Activated B cell treated with CpG ODN at 0.5 μM for 24 hours (primary cell): ENCODE measurements around the gene BHLHE23. TPM values are rescaled to one million over a fixed set of nuclear protein-coding genes. Genes with fewer than 3 reads are reported as not detected.

ENCODE experiments used
- ATAC-seq: fragments of 200-7000 bp; cut with Tn5 transposase; one replicate; pipeline ENCODE4 v1.10.0; 2021; ENCODE audit warnings: low read depth, mild to moderate bottlenecking, moderate library complexity
- CTCF ChIA-PET: fragments of 350-600 bp; sonication (Branson Sonifier 250); formaldehyde crosslinking; loops from one replicate; lab custom pipeline; 2021; ENCODE audit warnings: antibody characterized with exemption; lab: Charles Lee
- POLR2A ChIA-PET: fragments of 350-600 bp; sonication (Branson Sonifier 250); formaldehyde crosslinking; loops from one replicate; lab custom pipeline; 2021; ENCODE audit warnings: antibody characterized with exemption; lab: Charles Lee
- DNase-seq: peaks from one replicate; pipeline ENCODE4 v3.0.0; 2022
- H3K27ac Mint-ChIP-seq: one replicate; pipeline ENCODE4 v1.8.0; 2020; ENCODE audit warnings: mixed read lengths
- H3K27me3 Mint-ChIP-seq: one replicate; pipeline ENCODE4 v1.8.0; 2021; ENCODE audit warnings: mixed read lengths
- H3K36me3 Mint-ChIP-seq: one replicate; pipeline ENCODE4 v1.8.0; 2021; ENCODE audit warnings: low read depth, mixed read lengths
- H3K4me1 Mint-ChIP-seq: one replicate; pipeline ENCODE4 v1.8.0; 2021; ENCODE audit warnings: mixed read lengths
- H3K4me3 Mint-ChIP-seq: one replicate; pipeline ENCODE4 v1.8.0; 2020; ENCODE audit warnings: mild to moderate bottlenecking, mixed read lengths
- H3K9me3 Mint-ChIP-seq: one replicate; pipeline ENCODE4 v1.8.0; 2020; ENCODE audit warnings: mixed read lengths
- intact Hi-C: fragments of 100-400 bp; cut with micrococcal nuclease; formaldehyde crosslinking; loops from one replicate; pipeline ENCODE4 v1.15.1; 2024
- total RNA-seq: library from RNA; stranded (reverse); gene quantifications from 2 replicates; pipeline ENCODE4 v1.2.3, GENCODE V29; 2022
- TF ChIP-seq, protein P1 (sequence below): fragments of 200-600 bp; IDR thresholded peaks from one replicate; pipeline ENCODE4 v1.8.0; 2022; ENCODE audit warnings: antibody characterized with exemption, mild to moderate bottlenecking

Gene BHLHE23
- total RNA-seq, 1 donor from 2014 or later = not detected

GRCh38 chr20:63032026-63032800 lies 25.4 kb upstream of the BHLHE23 start:
- no peak overlapping the region for H3K27ac Mint-ChIP-seq
- H3K9me3 Mint-ChIP-seq = no peaks in the 10 kb centered on the region
- H3K36me3 Mint-ChIP-seq = no peaks in the 10 kb centered on the region
- ATAC-seq (no peak), DNase-seq (no peak)
- TF ChIP-seq, protein P1, sequence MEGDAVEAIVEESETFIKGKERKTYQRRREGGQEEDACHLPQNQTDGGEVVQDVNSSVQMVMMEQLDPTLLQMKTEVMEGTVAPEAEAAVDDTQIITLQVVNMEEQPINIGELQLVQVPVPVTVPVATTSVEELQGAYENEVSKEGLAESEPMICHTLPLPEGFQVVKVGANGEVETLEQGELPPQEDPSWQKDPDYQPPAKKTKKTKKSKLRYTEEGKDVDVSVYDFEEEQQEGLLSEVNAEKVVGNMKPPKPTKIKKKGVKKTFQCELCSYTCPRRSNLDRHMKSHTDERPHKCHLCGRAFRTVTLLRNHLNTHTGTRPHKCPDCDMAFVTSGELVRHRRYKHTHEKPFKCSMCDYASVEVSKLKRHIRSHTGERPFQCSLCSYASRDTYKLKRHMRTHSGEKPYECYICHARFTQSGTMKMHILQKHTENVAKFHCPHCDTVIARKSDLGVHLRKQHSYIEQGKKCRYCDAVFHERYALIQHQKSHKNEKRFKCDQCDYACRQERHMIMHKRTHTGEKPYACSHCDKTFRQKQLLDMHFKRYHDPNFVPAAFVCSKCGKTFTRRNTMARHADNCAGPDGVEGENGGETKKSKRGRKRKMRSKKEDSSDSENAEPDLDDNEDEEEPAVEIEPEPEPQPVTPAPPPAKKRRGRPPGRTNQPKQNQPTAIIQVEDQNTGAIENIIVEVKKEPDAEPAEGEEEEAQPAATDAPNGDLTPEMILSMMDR = no peak
- intact Hi-C loops = no loop called here
- ChIA-PET CTCF (no interaction called here), POLR2A (no interaction called here)
- no peak overlapping the region for H3K4me3 Mint-ChIP-seq
- H3K27me3 Mint-ChIP-seq = peaks cover 28% of the 10 kb centered on the region
- peaks cover 18% of the 10 kb centered on the region for H3K4me1 Mint-ChIP-seq

- TF ChIP-seq, protein P1 = no peak
- no peak overlapping the region for H3K27ac Mint-ChIP-seq
- DNase-seq = no peak
- no peak overlapping the region for H3K4me3 Mint-ChIP-seq
- no peaks in the 10 kb centered on the region for H3K9me3 Mint-ChIP-seq
- no peaks in the 10 kb centered on the region for H3K36me3 Mint-ChIP-seq
- intact Hi-C loops = no loop called here
- H3K4me1 Mint-ChIP-seq = peaks cover 18% of the 10 kb centered on the region
- ChIA-PET CTCF (no interaction called here), POLR2A (no interaction called here)
- peaks cover 25% of the 10 kb centered on the region for H3K27me3 Mint-ChIP-seq
- no peak for ATAC-seq
Measured at GRCh38 chr20:63031251-63032014, 24.7 kb upstream of the BHLHE23 start.

DNA sequence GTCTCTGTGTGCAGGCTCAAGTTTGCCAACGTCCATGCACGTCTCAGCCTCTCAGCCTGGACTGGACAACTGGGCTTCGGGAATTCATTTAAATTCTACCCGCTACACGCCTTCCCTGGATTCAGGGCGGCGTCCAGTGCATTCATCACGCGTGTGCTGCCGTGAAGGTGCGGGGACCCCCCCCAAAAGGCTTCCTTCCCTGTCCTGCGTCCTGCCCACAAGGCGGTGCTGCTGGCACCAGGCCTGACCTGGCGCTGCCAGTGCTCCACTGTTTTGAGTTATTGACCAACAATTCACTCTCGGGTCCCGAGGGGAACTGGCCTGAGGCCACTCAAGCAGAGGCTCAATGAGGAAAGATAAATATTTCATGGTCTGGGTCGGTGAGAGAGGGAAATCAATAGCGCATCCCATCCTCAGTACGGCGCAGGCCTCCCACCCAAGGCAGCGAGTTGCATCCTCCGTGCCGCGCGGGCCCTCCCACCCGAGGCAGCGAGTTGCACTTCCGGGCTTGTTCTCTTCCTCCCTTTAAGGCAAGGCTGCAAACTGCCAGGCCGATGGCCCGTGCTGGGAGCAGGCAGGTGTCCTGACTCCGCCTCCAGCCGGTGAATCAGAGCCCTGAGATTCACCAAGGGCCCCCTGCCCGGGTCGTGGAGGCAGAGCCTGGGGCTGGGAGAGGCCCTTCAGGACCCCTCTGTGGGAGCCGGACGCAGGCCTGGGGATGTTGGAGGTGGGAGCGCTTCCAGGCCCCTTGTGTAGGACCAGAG lies 22.8 kb upstream of the BHLHE23 start:
- Mint-ChIP-seq H3K4me1 (peaks cover 18% of the 10 kb centered on the region), H3K27ac (no peak overlapping the region), H3K4me3 (no peak overlapping the region), H3K9me3 (no peaks in the 10 kb centered on the region), H3K27me3 (peaks cover 35% of the 10 kb centered on the region), H3K36me3 (no peaks in the 10 kb centered on the region)
- ATAC-seq (no peak), DNase-seq (no peak)
- ChIA-PET CTCF (no interaction called here), POLR2A (no interaction called here)
- TF ChIP-seq, protein P1 = no peak
- intact Hi-C loops = no loop called here

DNA sequence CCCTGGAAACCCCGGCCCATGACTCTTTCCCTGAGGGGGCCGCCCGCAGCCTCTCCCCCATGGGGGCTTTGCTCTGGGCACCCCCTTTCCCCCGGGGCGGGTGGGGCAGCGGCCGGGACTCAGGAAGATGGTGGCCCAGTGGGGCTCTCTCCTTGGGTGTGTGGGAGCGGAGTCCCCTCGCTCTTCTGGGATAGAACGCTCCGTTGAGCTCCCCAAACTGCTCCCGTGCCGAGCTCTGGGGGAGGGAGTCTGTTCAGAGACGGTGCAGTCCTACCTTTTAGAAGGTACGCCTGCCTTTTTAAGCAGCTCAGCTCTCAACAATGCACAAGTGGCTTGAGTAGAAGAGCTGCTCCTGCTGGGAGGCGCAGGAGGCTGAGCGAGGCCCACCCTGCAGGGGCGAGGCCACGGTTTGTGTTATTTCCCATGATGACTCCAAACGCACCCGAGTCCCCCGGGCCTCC lies 21.7 kb upstream of the BHLHE23 start:
- POLR2A ChIA-PET = no interaction called here
- peaks cover 37% of the 10 kb centered on the region for H3K27me3 Mint-ChIP-seq
- ATAC-seq (no peak), DNase-seq (no peak)
- H3K4me3 Mint-ChIP-seq = no peak overlapping the region
- H3K36me3 Mint-ChIP-seq = no peaks in the 10 kb centered on the region
- H3K27ac Mint-ChIP-seq = no peak overlapping the region
- CTCF ChIA-PET = no interaction called here
- TF ChIP-seq, protein P1 = no peak
- intact Hi-C loops = no loop called here
- peaks cover 10% of the 10 kb centered on the region for H3K4me1 Mint-ChIP-seq
- no peaks in the 10 kb centered on the region for H3K9me3 Mint-ChIP-seq
